ENCODE data around the gene PRDM15. TPM values are rescaled to one million over a fixed set of nuclear protein-coding genes. Genes with fewer than 3 reads are reported as not detected.
A peak's percentile ranks its signal among the peaks of the same experiment; 100 is the strongest.

Gene PRDM15
- total RNA-seq, 1 donor: 7.2 TPM

DNA sequence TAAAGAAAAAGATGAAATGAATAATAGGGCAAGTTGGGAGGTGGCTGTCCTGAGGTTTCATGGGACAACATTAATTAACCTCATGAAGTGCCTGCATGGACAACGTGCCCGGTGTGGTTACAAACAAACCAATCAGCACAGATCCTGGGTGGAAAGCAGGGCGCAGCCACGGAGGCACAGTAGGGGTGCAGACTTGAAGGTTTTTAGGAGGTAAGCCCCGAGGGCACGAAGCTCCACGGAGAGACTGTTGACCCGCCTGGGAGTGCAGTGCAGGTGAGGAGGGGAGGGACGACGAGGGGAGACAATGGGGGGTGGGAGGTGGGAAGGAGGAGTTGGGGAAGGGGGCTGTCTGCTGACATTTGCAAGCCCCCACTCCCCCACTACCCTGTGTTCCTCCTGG is 110.0 kb downstream of the PRDM15 start:
- peak overlapping the region; percentile 79 for H3K4me2 ChIP-seq (ENCODE audit: insufficient read depth, low read length)
- H3K36me3 ChIP-seq (ENCODE audit: insufficient read depth, low read length): no peaks in the 10 kb centered on the region
- no peaks in the 10 kb centered on the region for H4K20me1 ChIP-seq (ENCODE audit: insufficient read depth, low read length)
- H3K4me1 ChIP-seq (ENCODE audit: insufficient read depth, low read length): peaks cover 19% of the 10 kb centered on the region
- TF ChIP-seq, protein P1, sequence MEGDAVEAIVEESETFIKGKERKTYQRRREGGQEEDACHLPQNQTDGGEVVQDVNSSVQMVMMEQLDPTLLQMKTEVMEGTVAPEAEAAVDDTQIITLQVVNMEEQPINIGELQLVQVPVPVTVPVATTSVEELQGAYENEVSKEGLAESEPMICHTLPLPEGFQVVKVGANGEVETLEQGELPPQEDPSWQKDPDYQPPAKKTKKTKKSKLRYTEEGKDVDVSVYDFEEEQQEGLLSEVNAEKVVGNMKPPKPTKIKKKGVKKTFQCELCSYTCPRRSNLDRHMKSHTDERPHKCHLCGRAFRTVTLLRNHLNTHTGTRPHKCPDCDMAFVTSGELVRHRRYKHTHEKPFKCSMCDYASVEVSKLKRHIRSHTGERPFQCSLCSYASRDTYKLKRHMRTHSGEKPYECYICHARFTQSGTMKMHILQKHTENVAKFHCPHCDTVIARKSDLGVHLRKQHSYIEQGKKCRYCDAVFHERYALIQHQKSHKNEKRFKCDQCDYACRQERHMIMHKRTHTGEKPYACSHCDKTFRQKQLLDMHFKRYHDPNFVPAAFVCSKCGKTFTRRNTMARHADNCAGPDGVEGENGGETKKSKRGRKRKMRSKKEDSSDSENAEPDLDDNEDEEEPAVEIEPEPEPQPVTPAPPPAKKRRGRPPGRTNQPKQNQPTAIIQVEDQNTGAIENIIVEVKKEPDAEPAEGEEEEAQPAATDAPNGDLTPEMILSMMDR (IDR thresholded peaks at IDR 0.05; ENCODE audit: extremely low read depth, low read depth, low read length): no peak
- no peak for DNase-seq (ENCODE audit: insufficient read length, low spot score, missing footprints)
- peaks cover 54% of the 10 kb centered on the region for H3K27me3 ChIP-seq (ENCODE audit: insufficient read depth, low read length)
- no peaks in the 10 kb centered on the region for H3K9me3 ChIP-seq (ENCODE audit: low read depth, low read length)
- peak overlapping the region; percentile 53 for H2AFZ ChIP-seq (ENCODE audit: low read length)
- H3K4me3 ChIP-seq (ENCODE audit: insufficient read depth, low read length): peak overlapping the region; percentile 71
- H3K79me2 ChIP-seq (ENCODE audit: insufficient read depth, low read length): no peaks in the 10 kb centered on the region
- peak overlapping the region; percentile 50 for H3K27ac ChIP-seq (ENCODE audit: low read depth, low read length)

DNA sequence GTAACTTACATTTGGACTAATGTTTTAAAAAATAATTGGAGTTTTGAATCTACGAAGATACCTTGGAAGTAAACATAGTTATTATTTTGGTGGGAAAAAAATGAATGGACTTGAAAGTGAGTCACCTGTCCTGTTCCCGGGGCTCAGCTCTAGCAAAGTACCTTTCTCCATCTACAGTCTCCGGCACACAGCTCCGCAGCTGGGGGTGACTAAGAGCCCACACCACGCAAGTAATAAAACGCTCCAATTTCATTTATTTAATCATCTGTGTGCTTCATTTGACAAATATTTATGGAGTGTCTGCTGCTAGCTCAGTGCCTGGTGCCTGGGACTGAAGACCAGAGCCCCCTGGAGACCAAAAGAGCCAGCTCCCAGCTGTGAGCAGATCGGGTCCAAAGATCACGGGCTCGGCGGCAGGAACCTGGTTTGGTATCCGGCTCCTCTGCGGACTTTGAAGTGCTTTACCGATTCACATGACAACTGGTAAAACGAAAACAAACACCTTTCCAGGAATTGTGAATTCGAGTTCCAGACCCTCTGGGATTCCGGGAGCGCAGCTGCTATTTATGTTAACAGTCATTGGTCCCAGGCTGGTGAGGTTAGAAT is 110.6 kb downstream of the PRDM15 start:
- H3K36me3 ChIP-seq (ENCODE audit: insufficient read depth, low read length): no peaks in the 10 kb centered on the region
- peak overlapping the region; percentile 79 for H3K4me2 ChIP-seq (ENCODE audit: insufficient read depth, low read length)
- H3K27me3 ChIP-seq (ENCODE audit: insufficient read depth, low read length): peaks cover 52% of the 10 kb centered on the region
- H3K4me1 ChIP-seq (ENCODE audit: insufficient read depth, low read length): peaks cover 19% of the 10 kb centered on the region
- no peaks in the 10 kb centered on the region for H3K79me2 ChIP-seq (ENCODE audit: insufficient read depth, low read length)
- peak overlapping the region; percentile 50 for H3K27ac ChIP-seq (ENCODE audit: low read depth, low read length)
- H3K9me3 ChIP-seq (ENCODE audit: low read depth, low read length): no peaks in the 10 kb centered on the region
- peak; percentile 93 for DNase-seq (ENCODE audit: insufficient read length, low spot score, missing footprints)
- peak overlapping the region; percentile 53 for H2AFZ ChIP-seq (ENCODE audit: low read length)
- H3K4me3 ChIP-seq (ENCODE audit: insufficient read depth, low read length): peak overlapping the region; percentile 71
- no peaks in the 10 kb centered on the region for H4K20me1 ChIP-seq (ENCODE audit: insufficient read depth, low read length)
- TF ChIP-seq, protein P1 (IDR thresholded peaks at IDR 0.05; ENCODE audit: extremely low read depth, low read depth, low read length): peak; percentile 44

DNA sequence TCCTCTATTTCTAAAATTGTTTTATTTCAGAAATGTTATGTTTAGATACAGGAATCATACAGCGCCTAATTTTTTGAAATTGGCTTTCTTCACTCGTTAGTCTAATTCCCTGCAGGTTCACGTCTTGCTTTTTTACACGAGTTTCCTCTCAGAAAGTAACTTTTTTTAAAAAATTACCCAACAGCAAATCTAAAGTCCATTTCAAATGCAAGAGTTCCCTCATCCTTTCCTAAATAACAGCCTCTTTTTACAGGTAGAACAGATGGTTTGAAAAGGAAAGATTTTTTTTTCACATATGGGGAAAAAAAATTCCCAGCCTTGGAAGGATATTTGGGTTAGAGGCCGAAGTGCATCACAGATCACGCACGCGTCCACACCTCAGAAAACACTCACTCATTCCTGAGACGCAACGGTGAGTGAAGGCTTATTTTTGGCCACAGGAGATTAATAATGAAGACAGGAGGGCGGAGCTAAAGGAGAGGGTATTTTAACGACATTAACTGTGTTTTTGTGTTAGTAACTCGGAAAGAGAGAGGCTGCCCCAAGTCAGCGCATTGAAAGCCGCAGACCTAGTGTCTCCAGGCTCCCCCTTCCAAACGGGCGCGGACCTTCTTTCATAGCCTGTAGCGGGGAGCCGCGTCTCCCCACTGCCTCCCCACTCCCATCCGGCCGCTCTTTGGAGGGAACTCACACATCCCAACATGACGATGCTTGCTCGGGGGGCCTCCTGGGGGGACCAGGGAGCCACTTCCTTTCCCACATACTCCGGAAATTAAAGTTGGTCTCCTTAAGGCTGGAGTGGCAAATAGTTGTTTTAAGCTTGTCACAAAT is 111.3 kb downstream of the PRDM15 start:
- Histone ChIP-seq H2AFZ (ENCODE audit: low read length) (peak overlapping the region; percentile 57), H4K20me1 (ENCODE audit: insufficient read depth, low read length) (no peaks in the 10 kb centered on the region), H3K4me1 (ENCODE audit: insufficient read depth, low read length) (peaks cover 19% of the 10 kb centered on the region), H3K79me2 (ENCODE audit: insufficient read depth, low read length) (no peaks in the 10 kb centered on the region), H3K9me3 (ENCODE audit: low read depth, low read length) (no peaks in the 10 kb centered on the region), H3K36me3 (ENCODE audit: insufficient read depth, low read length) (no peaks in the 10 kb centered on the region), H3K27me3 (ENCODE audit: insufficient read depth, low read length) (peaks cover 49% of the 10 kb centered on the region), H3K4me3 (ENCODE audit: insufficient read depth, low read length) (peak overlapping the region; percentile 71), H3K27ac (ENCODE audit: low read depth, low read length) (peak overlapping the region; percentile 50), H3K4me2 (ENCODE audit: insufficient read depth, low read length) (peak overlapping the region; percentile 79)
- DNase-seq (ENCODE audit: insufficient read length, low spot score, missing footprints): peak; percentile 83
- TF ChIP-seq, protein P1 (IDR thresholded peaks at IDR 0.05; ENCODE audit: extremely low read depth, low read depth, low read length): no peak
